T-helper 1 cell treated with Interleukin-12 subunit alpha and Interleukin-12 subunit beta and Interleukin-4 antibody, amounts not matched to agents 30 μg/mL and 1 μg/mL, for 36 hours (primary cell): ENCODE measurements around the gene HOXD13.
A peak's percentile ranks its signal among the peaks of the same experiment; 100 is the strongest.

Source experiments
- H3K27ac Mint-ChIP-seq: one replicate; pipeline ENCODE4 v1.8.0; 2021; ENCODE audit warnings: mild to moderate bottlenecking, mixed read lengths
- H3K27me3 Mint-ChIP-seq: one replicate; pipeline ENCODE4 v1.8.0; 2021; ENCODE audit warnings: low read depth, mixed read lengths
- H3K36me3 Mint-ChIP-seq: one replicate; pipeline ENCODE4 v1.8.0; 2021; ENCODE audit warnings: low read depth, mixed read lengths
- H3K4me1 Mint-ChIP-seq: one replicate; pipeline ENCODE4 v1.8.0; 2021; ENCODE audit warnings: low read depth, mixed read lengths
- H3K4me3 Mint-ChIP-seq: one replicate; pipeline ENCODE4 v1.8.0; 2021; ENCODE audit warnings: mild to moderate bottlenecking, moderate library complexity, mixed read lengths
- H3K9me3 Mint-ChIP-seq: one replicate; pipeline ENCODE4 v1.8.0; 2021; ENCODE audit warnings: mixed read lengths

The HOXD13 gene

GRCh38 chr2:176076796-176077195, 15.7 kb upstream of the HOXD13 start:
- Mint-ChIP-seq H3K9me3 (no peaks in the 10 kb centered on the region), H3K27ac (no peak overlapping the region), H3K4me3 (no peak overlapping the region), H3K4me1 (peaks cover 9% of the 10 kb centered on the region), H3K36me3 (peaks cover 2% of the 10 kb centered on the region), H3K27me3 (peaks cover 77% of the 10 kb centered on the region)

- Mint-ChIP-seq H3K9me3 (peaks cover 2% of the 10 kb centered on the region), H3K27ac (peak overlapping the region; percentile 81), H3K4me3 (peak overlapping the region; percentile 32), H3K36me3 (peaks cover 4% of the 10 kb centered on the region), H3K27me3 (peaks cover 74% of the 10 kb centered on the region), H3K4me1 (peaks cover 9% of the 10 kb centered on the region)
Measured at GRCh38 chr2:176078541-176079284, 13.8 kb upstream of the HOXD13 start.

- H3K4me3 Mint-ChIP-seq: peak overlapping the region; percentile 32
- H3K36me3 Mint-ChIP-seq: peaks cover 9% of the 10 kb centered on the region
- peaks cover 3% of the 10 kb centered on the region for H3K9me3 Mint-ChIP-seq
Measured at GRCh38 chr2:176079285-176079830, 13.2 kb upstream of the HOXD13 start.

GRCh38 chr2:176079831-176080539, 12.5 kb upstream of the HOXD13 start:
- Mint-ChIP-seq H3K9me3 (peaks cover 3% of the 10 kb centered on the region), H3K27ac (peak overlapping the region; percentile 81), H3K4me3 (peak overlapping the region; percentile 32), H3K27me3 (peaks cover 76% of the 10 kb centered on the region), H3K36me3 (peaks cover 9% of the 10 kb centered on the region), H3K4me1 (peaks cover 9% of the 10 kb centered on the region)

More at GRCh38 chr2:176079285-176079830, 13.2 kb upstream of the HOXD13 start:
- Mint-ChIP-seq H3K27ac (peak overlapping the region; percentile 81), H3K4me1 (peaks cover 9% of the 10 kb centered on the region), H3K27me3 (peaks cover 76% of the 10 kb centered on the region)

- H3K27me3 Mint-ChIP-seq: peaks cover 76% of the 10 kb centered on the region
- H3K4me3 Mint-ChIP-seq: no peak overlapping the region
- peak overlapping the region; percentile 80 for H3K27ac Mint-ChIP-seq
- peaks cover 9% of the 10 kb centered on the region for H3K36me3 Mint-ChIP-seq
- H3K4me1 Mint-ChIP-seq: peaks cover 9% of the 10 kb centered on the region
- H3K9me3 Mint-ChIP-seq: peaks cover 3% of the 10 kb centered on the region
Measured at GRCh38 chr2:176080540-176081375, 11.8 kb upstream of the HOXD13 start.

GRCh38 chr2:176081376-176081836, 11.1 kb upstream of the HOXD13 start:
- Mint-ChIP-seq H3K27me3 (peaks cover 76% of the 10 kb centered on the region), H3K27ac (peak overlapping the region; percentile 80)

GRCh38 chr2:176081837-176082524, 10.5 kb upstream of the HOXD13 start:
- Mint-ChIP-seq H3K27ac (peak overlapping the region; percentile 80), H3K4me1 (peaks cover 9% of the 10 kb centered on the region), H3K9me3 (peaks cover 3% of the 10 kb centered on the region), H3K27me3 (peaks cover 78% of the 10 kb centered on the region), H3K4me3 (no peak overlapping the region), H3K36me3 (peaks cover 9% of the 10 kb centered on the region)

More at GRCh38 chr2:176081376-176081836, 11.1 kb upstream of the HOXD13 start:
- H3K4me3 Mint-ChIP-seq: no peak overlapping the region
- H3K36me3 Mint-ChIP-seq: peaks cover 9% of the 10 kb centered on the region
- H3K4me1 Mint-ChIP-seq: peaks cover 9% of the 10 kb centered on the region
- H3K9me3 Mint-ChIP-seq: peaks cover 3% of the 10 kb centered on the region

GRCh38 chr2:176082525-176082823, 10.0 kb upstream of the HOXD13 start:
- Mint-ChIP-seq H3K36me3 (peaks cover 9% of the 10 kb centered on the region), H3K27me3 (peaks cover 83% of the 10 kb centered on the region), H3K27ac (peak overlapping the region; percentile 57), H3K4me1 (peaks cover 9% of the 10 kb centered on the region), H3K4me3 (no peak overlapping the region), H3K9me3 (peaks cover 3% of the 10 kb centered on the region)

- Mint-ChIP-seq H3K4me1 (peaks cover 9% of the 10 kb centered on the region), H3K27me3 (peaks cover 88% of the 10 kb centered on the region), H3K27ac (peak overlapping the region; percentile 82), H3K9me3 (peaks cover 3% of the 10 kb centered on the region), H3K4me3 (peak overlapping the region; percentile 26), H3K36me3 (peaks cover 9% of the 10 kb centered on the region)
Measured at GRCh38 chr2:176082824-176083751, 9.4 kb upstream of the HOXD13 start.

- H3K36me3 Mint-ChIP-seq: peaks cover 9% of the 10 kb centered on the region
- peak within 1 kb of the TSS; percentile 82 for H3K27ac Mint-ChIP-seq
- peaks cover 88% of the 10 kb centered on the region for H3K27me3 Mint-ChIP-seq
- H3K4me3 Mint-ChIP-seq: peak within 1 kb of the TSS; percentile 26
- peaks cover 9% of the 10 kb centered on the region for H3K4me1 Mint-ChIP-seq
- peaks cover 3% of the 10 kb centered on the region for H3K9me3 Mint-ChIP-seq
Measured at GRCh38 chr2:176083796-176084261, 8.7 kb upstream of the HOXD13 start, which contains the start of gene EVX2. Gene EVX2 (minus strand): TSS chr2:176083962. CDS start chr2:176083776, 186 bp downstream.

- H3K27ac Mint-ChIP-seq: peak overlapping the region; percentile 69
- peaks cover 3% of the 10 kb centered on the region for H3K9me3 Mint-ChIP-seq
- H3K4me3 Mint-ChIP-seq: no peak overlapping the region
- peaks cover 8% of the 10 kb centered on the region for H3K36me3 Mint-ChIP-seq
- H3K27me3 Mint-ChIP-seq: peaks cover 88% of the 10 kb centered on the region
- peaks cover 3% of the 10 kb centered on the region for H3K4me1 Mint-ChIP-seq
Measured at GRCh38 chr2:176084611-176085119, 7.9 kb upstream of the HOXD13 start.

- Mint-ChIP-seq H3K36me3 (peaks cover 8% of the 10 kb centered on the region), H3K4me3 (no peak overlapping the region), H3K27ac (peak overlapping the region; percentile 66)
Measured at GRCh38 chr2:176085120-176085788, 7.3 kb upstream of the HOXD13 start.

More at GRCh38 chr2:176085120-176085788, 7.3 kb upstream of the HOXD13 start:
- Mint-ChIP-seq H3K4me1 (peaks cover 3% of the 10 kb centered on the region), H3K27me3 (peaks cover 93% of the 10 kb centered on the region), H3K9me3 (peaks cover 3% of the 10 kb centered on the region)
